Anterior cingulate cortex (tissue), 58 donors: Measurements from ENCODE around the gene DHRS13.

Experiments
- DNase-seq, 58 donors: peaks; one replicate each; lab custom pipeline; 2025; lab: John Stamatoyannopoulos, UW

The DHRS13 gene

GRCh38 chr17:28902819-28903545 is at the start of gene DHRS13:
Gene DHRS13 (minus strand): TSS chr17:28903079. CDS start chr17:28902944, 135 bp downstream.
- peak in 55 of 58 donors; percentile 13 to 91 (median 72) for DNase-seq

GRCh38 chr17:28951991-28952975 is 49.4 kb upstream of the DHRS13 start:
- DNase-seq = peak; percentile 76 to 99 (median 98)

- DNase-seq = peak; percentile 94 to 100 (median 99)
Measured at GRCh38 chr17:28951428-28951990, 48.6 kb upstream of the DHRS13 start, which contains the start of gene PHF12. Gene PHF12 (minus strand): TSS chr17:28951518. CDS start chr17:28950960, 558 bp downstream.

GRCh38 chr17:28950752-28951427 is 48.0 kb upstream of the DHRS13 start:
- DNase-seq = peak in 5 of 58 donors; percentile 46 to 51 (median 50)

GRCh38 chr17:28950017-28950751 is 47.3 kb upstream of the DHRS13 start:
- DNase-seq = peak in 44 of 58 donors; percentile 11 to 76 (median 50)

- peak in 51 of 58 donors; percentile 20 to 79 (median 53) for DNase-seq
Measured at GRCh38 chr17:28949185-28950016, 46.5 kb upstream of the DHRS13 start.

GRCh38 chr17:28948873-28949184 is 46.0 kb upstream of the DHRS13 start:
- peak in 4 of 58 donors; percentile 54 to 67 (median 61) for DNase-seq

- DNase-seq = no peak
Measured at GRCh38 chr17:28948342-28948741, 45.5 kb upstream of the DHRS13 start.

- no peak for DNase-seq
Measured at GRCh38 chr17:28947639-28948038, 44.8 kb upstream of the DHRS13 start.

GRCh38 chr17:28946239-28946638 is 43.4 kb upstream of the DHRS13 start:
- no peak for DNase-seq

- DNase-seq = peak in 13 of 58 donors; percentile 3 to 32 (median 17)
Measured at GRCh38 chr17:28944862-28945741, 42.2 kb upstream of the DHRS13 start.

GRCh38 chr17:28944343-28944742 is 41.5 kb upstream of the DHRS13 start:
- DNase-seq = no peak

GRCh38 chr17:28942925-28943324 is 40.0 kb upstream of the DHRS13 start:
- no peak for DNase-seq

GRCh38 chr17:28941251-28941650 is 38.4 kb upstream of the DHRS13 start:
- no peak for DNase-seq

- peak in 12 of 58 donors; percentile 6 to 54 (median 21) for DNase-seq
Measured at GRCh38 chr17:28940675-28941074, 37.8 kb upstream of the DHRS13 start.

- DNase-seq = no peak
Measured at GRCh38 chr17:28940142-28940541, 37.3 kb upstream of the DHRS13 start.

- peak in 12 of 58 donors; percentile 8 to 52 (median 21) for DNase-seq
Measured at GRCh38 chr17:28938552-28938951, 35.7 kb upstream of the DHRS13 start.
